Ectodermal cell (in vitro differentiated cells): ENCODE results near the gene DMRT3.

Source experiments
- H3K27ac ChIP-seq: 2 replicates; pipeline ENCODE4 v1.7.0; 2013; ENCODE audit warnings: mild to moderate bottlenecking, low read depth, low read length; ENCODE audit not compliant: insufficient read depth, poor library complexity, severe bottlenecking
- H3K27me3 ChIP-seq: 2 replicates; pipeline ENCODE4 v1.7.0; 2013; ENCODE audit warnings: mild to moderate bottlenecking, low read length; ENCODE audit not compliant: insufficient read depth, control insufficient read depth, poor library complexity, severe bottlenecking
- H3K36me3 ChIP-seq: one replicate; pipeline ENCODE4 v1.7.0; 2013; ENCODE audit warnings: low read length; ENCODE audit not compliant: control insufficient read depth, insufficient read depth
- H3K4me1 ChIP-seq: one replicate; pipeline ENCODE4 v1.7.0; 2013; ENCODE audit warnings: low read length; ENCODE audit not compliant: control insufficient read depth, insufficient read depth
- H3K4me3 ChIP-seq: 2 replicates; pipeline ENCODE4 v1.7.0; 2013; ENCODE audit warnings: low read depth, low read length, control low read depth; ENCODE audit not compliant: insufficient read depth
- H3K9me3 ChIP-seq: 2 replicates; pipeline ENCODE4 v1.7.0; 2013; ENCODE audit warnings: mild to moderate bottlenecking, low read length, moderate library complexity; ENCODE audit not compliant: control insufficient read depth
- WGBS, 2 experiments: methylation state at CpG; one replicate each; pipeline ENCODE4 v1.1.7; 2013; ENCODE audit warnings: missing lambda C conversion rate in 2 of 2; 5-methylcytosine and 5-hydroxymethylcytosine counted together

Gene DMRT3

DNA sequence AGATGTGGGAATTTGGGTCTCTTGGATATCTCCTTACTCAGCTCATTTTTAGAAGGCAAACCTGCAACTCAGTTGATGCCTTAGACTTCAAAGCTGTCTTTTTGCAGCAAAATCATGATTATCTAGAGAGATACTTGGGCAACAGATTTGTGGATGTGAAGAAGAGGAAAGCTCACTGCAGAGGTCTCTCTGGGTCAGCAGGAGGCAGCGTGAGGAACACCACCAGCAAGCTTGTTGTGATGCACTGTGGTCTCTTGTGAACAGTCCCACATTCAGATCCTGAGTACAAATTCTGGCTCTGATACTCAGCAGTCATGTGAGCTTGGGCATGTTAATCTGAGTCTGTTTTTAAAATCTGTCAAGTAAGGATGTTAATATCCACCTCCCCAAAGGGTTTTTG is 26.3 kb upstream of the DMRT3 start:
- no peaks in the 10 kb centered on the region for H3K36me3 ChIP-seq
- H3K27ac ChIP-seq = no peak overlapping the region
- H3K4me3 ChIP-seq = no peak overlapping the region
- no peaks in the 10 kb centered on the region for H3K4me1 ChIP-seq
- WGBS, 2 experiments = 69 to 86% methylated on average over 1 of the region's 1 CpG
- no peaks in the 10 kb centered on the region for H3K27me3 ChIP-seq
- no peaks in the 10 kb centered on the region for H3K9me3 ChIP-seq

DNA sequence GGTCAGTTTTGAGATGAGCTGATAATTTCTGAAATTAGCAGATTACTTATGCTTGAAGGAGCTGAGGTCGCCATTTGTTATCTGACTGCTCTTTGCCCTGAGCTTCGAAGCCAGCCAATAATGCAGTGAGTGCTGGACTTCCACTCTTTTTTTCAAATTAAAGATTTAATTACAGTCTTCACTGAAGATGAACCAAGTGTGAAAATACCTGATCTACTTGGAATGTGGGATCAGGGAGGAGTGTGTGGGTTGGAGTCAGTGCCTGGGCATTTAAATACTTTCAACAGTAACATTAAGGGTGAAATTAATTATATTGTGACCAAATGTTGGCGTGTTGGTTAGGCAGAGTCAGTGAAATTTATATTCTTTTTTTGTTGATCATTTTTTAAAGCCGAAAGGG is 23.9 kb upstream of the DMRT3 start:
- H3K4me1 ChIP-seq = no peaks in the 10 kb centered on the region
- no peak overlapping the region for H3K4me3 ChIP-seq
- no peak overlapping the region for H3K27ac ChIP-seq
- WGBS, 2 experiments = 91 to 98% methylated on average over 3 to 4 of the region's 4 CpGs
- H3K9me3 ChIP-seq = no peaks in the 10 kb centered on the region
- H3K27me3 ChIP-seq = no peaks in the 10 kb centered on the region
- H3K36me3 ChIP-seq = no peaks in the 10 kb centered on the region

GRCh38 chr9:959105-959504 is 17.4 kb upstream of the DMRT3 start:
- H3K27ac ChIP-seq = no peak overlapping the region
- no peaks in the 10 kb centered on the region for H3K9me3 ChIP-seq
- no peak overlapping the region for H3K4me3 ChIP-seq
- no peaks in the 10 kb centered on the region for H3K36me3 ChIP-seq
- peaks cover 27% of the 10 kb centered on the region for H3K27me3 ChIP-seq
- WGBS, 2 experiments = 96 to 98% methylated on average over 4 of the region's 4 CpGs
- no peaks in the 10 kb centered on the region for H3K4me1 ChIP-seq

DNA sequence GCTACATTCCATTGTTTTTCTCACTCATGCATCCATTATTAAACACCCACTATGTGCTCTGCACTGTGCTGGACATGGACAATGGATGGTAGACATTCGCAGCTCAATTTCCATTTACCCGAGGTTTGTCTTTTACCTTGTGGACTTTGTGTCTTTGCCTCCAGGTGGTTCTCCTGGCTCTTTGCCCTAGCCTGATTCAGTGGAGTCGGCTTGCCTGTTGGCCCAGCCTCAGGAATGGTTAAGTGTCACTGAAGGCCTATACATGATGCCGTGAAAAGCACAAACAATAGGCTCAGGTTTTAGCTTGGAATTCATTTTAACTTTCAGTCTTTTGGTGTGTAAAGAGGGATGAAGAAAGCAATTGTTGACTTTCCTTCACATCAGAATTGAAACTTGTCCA is 16.5 kb upstream of the DMRT3 start:
- Histone ChIP-seq H3K9me3 (no peaks in the 10 kb centered on the region), H3K27me3 (peaks cover 35% of the 10 kb centered on the region)
- 91 to 93% methylated on average over 4 of the region's 4 CpGs for WGBS, 2 experiments

GRCh38 chr9:962023-962422 is 14.4 kb upstream of the DMRT3 start:
- Histone ChIP-seq H3K27ac (no peak overlapping the region), H3K36me3 (no peaks in the 10 kb centered on the region), H3K4me3 (no peak overlapping the region), H3K9me3 (no peaks in the 10 kb centered on the region), H3K27me3 (peaks cover 56% of the 10 kb centered on the region), H3K4me1 (peaks cover 6% of the 10 kb centered on the region)
- WGBS, 2 experiments = 90 to 94% methylated on average over 6 of the region's 6 CpGs

More for the DNA sequence above, 16.5 kb upstream of the DMRT3 start:
- no peaks in the 10 kb centered on the region for H3K36me3 ChIP-seq
- H3K4me3 ChIP-seq = no peak overlapping the region
- no peak overlapping the region for H3K27ac ChIP-seq
- no peaks in the 10 kb centered on the region for H3K4me1 ChIP-seq

- no peaks in the 10 kb centered on the region for H3K9me3 ChIP-seq
- H3K27me3 ChIP-seq = peaks cover 91% of the 10 kb centered on the region
- H3K36me3 ChIP-seq = no peaks in the 10 kb centered on the region
- 51 to 68% methylated on average over 4 of the region's 4 CpGs for WGBS, 2 experiments
- H3K4me3 ChIP-seq = no peak overlapping the region
- no peak overlapping the region for H3K27ac ChIP-seq
- peaks cover 21% of the 10 kb centered on the region for H3K4me1 ChIP-seq
Measured at GRCh38 chr9:965497-965896, 11.0 kb upstream of the DMRT3 start.

- Histone ChIP-seq H3K4me1 (peaks cover 21% of the 10 kb centered on the region), H3K27me3 (peaks cover 96% of the 10 kb centered on the region), H3K4me3 (no peak overlapping the region), H3K27ac (no peak overlapping the region), H3K36me3 (no peaks in the 10 kb centered on the region), H3K9me3 (no peaks in the 10 kb centered on the region)
- WGBS, 2 experiments = 33 to 49% methylated on average over 3 of the region's 3 CpGs
Measured at GRCh38 chr9:966870-967269, 9.6 kb upstream of the DMRT3 start.

- Histone ChIP-seq H3K27ac (no peak overlapping the region), H3K36me3 (no peaks in the 10 kb centered on the region), H3K4me1 (peaks cover 23% of the 10 kb centered on the region), H3K9me3 (no peaks in the 10 kb centered on the region), H3K27me3 (peaks cover 96% of the 10 kb centered on the region), H3K4me3 (no peak overlapping the region)
- WGBS, 2 experiments = 3 to 13% methylated on average over 4 to 6 of the region's 6 CpGs
Measured at GRCh38 chr9:967436-967835, 9.0 kb upstream of the DMRT3 start.

DNA sequence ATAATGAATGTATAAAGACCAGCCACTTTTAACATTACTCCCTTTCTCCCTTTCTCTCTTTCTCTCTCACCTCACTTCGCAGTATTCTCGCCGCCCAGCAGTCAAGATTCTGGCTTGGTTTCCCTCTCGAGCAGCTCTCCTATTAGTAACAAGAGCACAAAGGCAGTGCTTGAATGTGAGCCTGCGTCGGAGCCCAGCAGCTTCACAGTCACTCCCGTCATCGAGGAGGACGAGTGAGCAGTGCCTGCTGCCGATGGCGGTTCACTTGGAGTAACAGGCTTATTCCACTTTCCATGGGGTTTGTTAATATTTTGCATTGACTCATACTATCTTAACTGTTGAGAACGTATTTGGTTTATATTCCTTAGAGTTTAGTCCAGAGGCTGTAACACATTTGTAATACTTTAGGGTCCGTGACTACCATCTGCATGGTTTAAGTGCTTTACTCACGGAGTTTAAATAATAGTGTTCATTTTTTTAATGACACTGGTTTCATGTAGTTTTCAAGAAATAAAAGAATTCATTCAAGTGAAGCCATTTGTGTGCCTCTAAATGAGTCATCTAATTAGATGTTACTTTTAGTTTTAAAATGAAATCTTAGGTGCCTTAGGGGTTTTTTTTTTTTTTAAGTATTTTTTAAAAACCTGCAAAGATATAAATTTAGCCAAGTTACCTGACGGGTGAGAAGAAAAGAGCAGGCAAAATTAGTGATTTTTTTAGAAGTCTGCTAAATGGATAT is 8.4 kb upstream of the DMRT3 start:
- H3K27me3 ChIP-seq = peaks cover 98% of the 10 kb centered on the region
- no peaks in the 10 kb centered on the region for H3K9me3 ChIP-seq
- 1 to 3% methylated on average over 13 to 14 of the region's 15 CpGs for WGBS, 2 experiments
- no peaks in the 10 kb centered on the region for H3K36me3 ChIP-seq
- H3K27ac ChIP-seq = no peak overlapping the region
- H3K4me1 ChIP-seq = peaks cover 29% of the 10 kb centered on the region
- H3K4me3 ChIP-seq = no peak overlapping the region

DNA sequence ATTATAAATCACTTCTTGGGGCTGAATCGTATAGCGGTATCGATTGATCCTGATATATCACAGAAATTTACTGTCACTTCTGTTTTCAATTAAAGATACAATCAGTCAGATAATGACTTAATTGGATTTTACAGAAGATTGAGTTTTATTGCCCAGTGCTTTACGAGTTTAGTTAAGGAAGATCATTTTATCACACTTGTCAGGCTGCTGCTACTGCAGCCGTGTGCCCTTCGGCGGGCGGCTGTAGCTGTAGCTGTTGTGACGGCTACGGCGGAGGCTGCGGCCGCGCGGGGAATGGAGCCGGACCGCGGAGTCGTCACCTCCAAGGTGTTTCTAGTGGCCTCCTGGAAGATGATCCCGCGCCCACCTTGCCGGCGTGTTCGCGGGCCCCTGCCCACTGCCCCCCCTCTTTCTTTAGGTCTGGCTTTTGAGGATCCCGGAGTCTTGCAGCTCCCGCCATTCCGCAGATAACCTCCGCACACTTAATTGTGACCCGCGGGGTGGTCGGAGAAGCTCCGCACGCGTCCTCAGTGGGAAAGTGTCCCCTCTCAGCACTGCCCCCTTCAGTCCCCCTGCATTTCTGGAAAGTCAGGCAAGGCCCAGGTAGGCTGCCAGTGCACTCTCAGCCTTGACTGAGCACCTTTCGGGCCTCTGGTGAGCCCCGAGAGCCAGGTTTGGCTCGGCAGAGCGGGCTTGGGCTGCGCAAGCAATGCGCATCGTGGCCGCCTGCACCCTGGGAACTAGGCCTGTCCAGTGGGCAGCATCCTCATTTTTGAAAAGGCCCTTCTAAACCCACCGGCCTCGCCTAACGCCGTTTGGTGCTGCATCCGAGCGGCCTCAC is 6.9 kb upstream of the DMRT3 start:
- H3K36me3 ChIP-seq = no peaks in the 10 kb centered on the region
- no peaks in the 10 kb centered on the region for H3K9me3 ChIP-seq
- H3K4me3 ChIP-seq = no peak overlapping the region
- peaks cover 43% of the 10 kb centered on the region for H3K4me1 ChIP-seq
- WGBS, 2 experiments = 2 to 5% methylated on average over 46 to 49 of the region's 49 CpGs
- H3K27ac ChIP-seq = no peak overlapping the region
- peaks cover 100% of the 10 kb centered on the region for H3K27me3 ChIP-seq
